Ovary (tissue), 9 donors: ENCODE data around the gene RETREG2. TPM values are rescaled to one million over a fixed set of nuclear protein-coding genes. Genes with fewer than 3 reads are reported as not detected.
"Not testable (repeated sequence)": the region's sequence is repeated elsewhere in the genome, so short reads cannot be mapped to it uniquely, and the experiment has no call there.

Experiments used
- DNase-seq, 5 donors: peaks; one replicate each; pipeline ENCODE4 v3.0.0-alpha.2; 2019 to 2020
- H3K27ac ChIP-seq, 2 donors: fragments of 200-600 bp; one replicate each; pipeline versions ENCODE4 v1.5.1 to v1.8.0; 2019 to 2022
- H3K27me3 ChIP-seq: fragments of 200-600 bp; one replicate; pipeline ENCODE4 v1.8.0; 2022
- H3K36me3 ChIP-seq: fragments of 200-600 bp; sonication (generic); one replicate; pipeline ENCODE4 v1.5.1; 2019
- H3K4me1 ChIP-seq: one replicate; pipeline ENCODE4 v1.8.1; 2013; ENCODE audit warnings: mild to moderate bottlenecking, moderate library complexity; ENCODE audit not compliant: insufficient read depth
- H3K4me3 ChIP-seq: fragments of 200-600 bp; sonication (generic); one replicate; pipeline ENCODE4 v1.5.1; 2017
- H3K9me3 ChIP-seq, 2 donors: fragments of 200-600 bp in 1 of 2; sonication (generic) in 1 of 2; one replicate each; pipeline versions ENCODE4 v1.5.1 to v1.8.1; 2013 to 2019; ENCODE audit warnings: mild to moderate bottlenecking in 1 of 2, moderate library complexity in 1 of 2
- CTCF ChIP-seq, 3 donors: fragments of 450-650 bp in 2 of 3; fragments of 200-600 bp in 1 of 3; IDR thresholded peaks; one replicate each; pipeline versions ENCODE4 v1.5.1 to v1.8.0; 2016 to 2022; ENCODE audit warnings: antibody characterized with exemption in 3 of 3, mild to moderate bottlenecking in 1 of 3
- EP300 ChIP-seq: sonication (generic); formaldehyde crosslinking; IDR thresholded peaks from one replicate; pipeline ENCODE4 v1.6.1; 2017; ENCODE audit warnings: antibody characterized with exemption
- POLR2A ChIP-seq: fragments of 450-650 bp; IDR thresholded peaks from one replicate; pipeline ENCODE4 v1.6.1; 2017; ENCODE audit warnings: antibody characterized with exemption, mild to moderate bottlenecking, moderate library complexity
- WGBS, 3 donors: extraction: QIAGEN DNeasy Blood & Tissue Kit in 1 of 3; methylation state at CpG; one replicate each; pipeline versions ENCODE4 v1.1.5 to v1.1.7; 2013 to 2017; 5-methylcytosine and 5-hydroxymethylcytosine counted together
- intact Hi-C, 4 donors: fragments of 100-400 bp; cut with DNase I; formaldehyde crosslinking; loops; one replicate each; pipeline versions ENCODE4 v1.11.0 to v1.15.1; 2022 to 2023
- polyA plus RNA-seq, 2 donors: library from polyadenylated mRNA; stranded (reverse); fragments of 200-250 nt in 1 of 2; fragments of 350-450 nt in 1 of 2; fragmentation: Illumina TruSeq in 1 of 2; extraction: RNeasy Lipid Tissue Mini Kit (QIAGEN cat#74804) in 1 of 2; gene quantifications; one replicate each; pipeline ENCODE4 v1.2.3, GENCODE V29; 2013 to 2014
- total RNA-seq, 7 donors: library from RNA; depleted of rRNA in 2 of 7; stranded (reverse); fragments of >200 nt in 2 of 7; fragmentation: NEBNext Ultra II Directional in 3 of 7; extraction: Animal tissue kit (Norgen Biotek cat#: 25700) in 3 of 7; gene quantifications; one replicate each; pipeline versions ENCODE4 v1.1.0 to v1.2.4, GENCODE V29; 2016 to 2023
- donor health status: DM: no; HTN: no; CAD: no; lungs with moderate emphysema.
- donor health status: DM: no; HTN: no; CAD: no.
- donor health status: Bipolar disorder and iron deficiency.
- donor health status: DM: yes; HTN: yes; CAD: no.
- donor health status: DM: no; HTN: no; CAD: no.
- donor health status: DM: yes; HTN: yes; CAD: no.

The RETREG2 gene
- total and polyA plus RNA-seq, 9 donors, result 40.9 to 110 (median 95.6) TPM

GRCh38 chr2:219199470-219200211 lies 21.6 kb downstream of the RETREG2 start:
- Histone ChIP-seq H3K9me3 (no peaks in the 10 kb centered on the region), H3K4me1 (no peaks in the 10 kb centered on the region), H3K36me3 (no peaks in the 10 kb centered on the region), H3K27me3 (no peaks in the 10 kb centered on the region), H3K4me3 (no peak overlapping the region), H3K27ac (no peak overlapping the region)
- no peak for TF ChIP-seq CTCF (IDR thresholded peaks at IDR 0.05)
- no peak for TF ChIP-seq EP300
- TF ChIP-seq POLR2A, result no peak
- intact Hi-C loops, result no loop called here
- WGBS, 3 donors, result 73 to 84% (median 78%) methylated on average over 12 of the region's 12 CpGs
- no peak for DNase-seq

- H3K4me3 ChIP-seq, H3K36me3 ChIP-seq, DNase-seq, H3K27me3 ChIP-seq, H3K27ac ChIP-seq, intact Hi-C loops, H3K4me1 ChIP-seq, H3K9me3 ChIP-seq: not testable (repeated sequence)
- WGBS, 3 donors, result 69 to 75% (median 71%) methylated on average over 25 to 26 of the region's 26 CpGs
Observed at GRCh38 chr2:219200502-219201326, 22.6 kb downstream of the RETREG2 start.

- DNase-seq, result not testable (repeated sequence)
Observed at GRCh38 chr2:219201331-219201730, 23.3 kb downstream of the RETREG2 start.

GRCh38 chr2:219204425-219205164 lies 26.5 kb downstream of the RETREG2 start:
- Histone ChIP-seq H3K27ac (no peak overlapping the region), H3K27me3 (no peaks in the 10 kb centered on the region), H3K4me1 (peaks cover 4% of the 10 kb centered on the region), H3K4me3 (no peak overlapping the region), H3K36me3 (no peaks in the 10 kb centered on the region), H3K9me3 (no peaks in the 10 kb centered on the region)
- TF ChIP-seq CTCF (IDR thresholded peaks at IDR 0.05) (no peak), POLR2A (no peak), EP300 (no peak)
- no peak for DNase-seq
- 61 to 69% (median 64%) methylated on average over 7 of the region's 7 CpGs for WGBS, 3 donors
- intact Hi-C loops, result no loop called here

More at GRCh38 chr2:219201331-219201730, 23.3 kb downstream of the RETREG2 start:
- intact Hi-C loops, H3K4me1 ChIP-seq, H3K4me3 ChIP-seq, H3K27me3 ChIP-seq, H3K27ac ChIP-seq, H3K9me3 ChIP-seq, H3K36me3 ChIP-seq: not testable (repeated sequence)
- WGBS, 3 donors, result 85 to 90% (median 90%) methylated on average over 20 to 21 of the region's 21 CpGs

GRCh38 chr2:219205165-219205538 lies 27.1 kb downstream of the RETREG2 start:
- H3K4me1 ChIP-seq, result peaks cover 4% of the 10 kb centered on the region
- no peak overlapping the region for H3K4me3 ChIP-seq
- no peak for TF ChIP-seq CTCF (IDR thresholded peaks at IDR 0.05)
- 64 to 73% (median 64%) methylated on average over 5 of the region's 5 CpGs for WGBS, 3 donors
- no peaks in the 10 kb centered on the region for H3K27me3 ChIP-seq
- H3K27ac ChIP-seq, result no peak overlapping the region
- no peak for DNase-seq
- no peaks in the 10 kb centered on the region for H3K36me3 ChIP-seq
- H3K9me3 ChIP-seq, result no peaks in the 10 kb centered on the region
- intact Hi-C loops, result no loop called here
